HepG2 (cell line): ENCODE data around the gene ZFAND2B. TPM values are rescaled to one million over a fixed set of nuclear protein-coding genes. Genes with fewer than 3 reads are reported as not detected.

ENCODE experiments used
- GLI4 ChIP-seq: sonication (generic); formaldehyde crosslinking; IDR thresholded peaks from 2 replicates; pipeline ENCODE4 v1.5.1; 2020; ENCODE audit warnings: missing genetic modification reagents, mild to moderate bottlenecking, moderate library complexity, borderline replicate concordance
- HNRNPK ChIP-seq: fragments of 200-400 bp; formaldehyde crosslinking; IDR thresholded peaks from 2 replicates; pipeline ENCODE4 v1.6.1; 2018; ENCODE audit warnings: low read length, low read depth, moderate library complexity, mild to moderate bottlenecking; ENCODE audit not compliant: poor library complexity, severe bottlenecking
- NFYC ChIP-seq: IDR thresholded peaks from 2 replicates; pipeline ENCODE4 v1.6.1; 2016; ENCODE audit warnings: missing genetic modification reagents, missing compliant biosample characterization
- PRMT3 ChIP-seq: sonication (generic); formaldehyde crosslinking; IDR thresholded peaks from 2 replicates; pipeline ENCODE4 v1.8.1; 2022; ENCODE audit warnings: low read depth, mild to moderate bottlenecking, moderate library complexity, missing genetic modification reagents, borderline replicate concordance
- RBFOX2 ChIP-seq: fragments of 200-400 bp; formaldehyde crosslinking; IDR thresholded peaks from 2 replicates; pipeline ENCODE4 v1.6.1; 2017; ENCODE audit warnings: low read depth, mild to moderate bottlenecking, low read length
- RBM22 ChIP-seq: fragments of 200-400 bp; formaldehyde crosslinking; optimal IDR thresholded peaks from 2 replicates; pipeline ENCODE3; 2017; ENCODE audit warnings: mild to moderate bottlenecking, low read length, moderate library complexity
- SMAD1 ChIP-seq: sonication (generic); formaldehyde crosslinking; IDR thresholded peaks from 2 replicates; pipeline ENCODE4 v1.4.0; 2020; ENCODE audit warnings: missing genetic modification reagents, low read depth, mild to moderate bottlenecking, borderline replicate concordance
- SUZ12 ChIP-seq: fragments of 150-350 bp; IDR thresholded peaks from 2 replicates; pipeline ENCODE4 v1.6.1; 2014; ENCODE audit warnings: low read depth, low read length
- TEAD3 ChIP-seq: optimal IDR thresholded peaks from 2 replicates; pipeline ENCODE3; 2016; ENCODE audit warnings: borderline replicate concordance
- TP53 ChIP-seq: sonication (generic); formaldehyde crosslinking; conservative IDR thresholded peaks from 2 replicates; pipeline ENCODE4 v1.4.0; 2020; ENCODE audit warnings: missing genetic modification reagents
- ZEB1 ChIP-seq: IDR thresholded peaks from 2 replicates; pipeline ENCODE4 v1.6.1; 2012; ENCODE audit warnings: mild to moderate bottlenecking, low read depth, inconsistent platforms; ENCODE audit not compliant: insufficient replicate concordance
- ZKSCAN8 ChIP-seq: IDR thresholded peaks from 2 replicates; pipeline ENCODE4 v1.6.1; 2016; ENCODE audit warnings: borderline replicate concordance, missing genetic modification reagents, missing compliant biosample characterization
- ZNF224 ChIP-seq: sonication (generic); formaldehyde crosslinking; IDR thresholded peaks from 2 replicates; pipeline ENCODE4 v1.5.0; 2020; ENCODE audit warnings: mild to moderate bottlenecking, missing genetic modification reagents
- ZNF225 ChIP-seq: sonication (generic); formaldehyde crosslinking; IDR thresholded peaks from 2 replicates; pipeline ENCODE4 v1.4.0; 2020; ENCODE audit warnings: mild to moderate bottlenecking, missing genetic modification reagents
- ZNF263 ChIP-seq: sonication (generic); formaldehyde crosslinking; IDR thresholded peaks from 2 replicates; pipeline ENCODE4 v1.4.0; 2020; ENCODE audit warnings: missing genetic modification reagents
- ZNF274 ChIP-seq: sonication (generic); formaldehyde crosslinking; IDR thresholded peaks from 2 replicates; pipeline ENCODE4 v1.5.1; 2020; ENCODE audit warnings: mild to moderate bottlenecking, missing genetic modification reagents
- ZNF317 ChIP-seq: sonication (generic); formaldehyde crosslinking; IDR thresholded peaks from 2 replicates; pipeline ENCODE4 v1.5.0; 2020; ENCODE audit warnings: mild to moderate bottlenecking, missing genetic modification reagents
- ZNF318 ChIP-seq: sonication (generic); formaldehyde crosslinking; IDR thresholded peaks from 2 replicates; pipeline ENCODE4 v1.4.0; 2020; ENCODE audit warnings: mild to moderate bottlenecking, missing genetic modification reagents
- ZNF598 ChIP-seq: sonication (generic); formaldehyde crosslinking; IDR thresholded peaks from 2 replicates; pipeline ENCODE4 v1.5.1; 2020; ENCODE audit warnings: mild to moderate bottlenecking, missing genetic modification reagents, borderline replicate concordance
- ZNF761 ChIP-seq: sonication (generic); formaldehyde crosslinking; conservative IDR thresholded peaks from 2 replicates; pipeline ENCODE4 v1.4.0; 2020; ENCODE audit warnings: mild to moderate bottlenecking, missing genetic modification reagents
- ZNF883 ChIP-seq: sonication (generic); formaldehyde crosslinking; IDR thresholded peaks from 2 replicates; pipeline ENCODE4 v1.5.1; 2020; ENCODE audit warnings: mild to moderate bottlenecking, missing genetic modification reagents; ENCODE audit errors: not compliant biosample characterization
- polyA plus RNA-seq, 8 experiments: library from polyadenylated mRNA; depleted of rRNA in 3 of 8; stranded (reverse) in 7 of 8; unstranded in 1 of 8; fragments of >200 nt; fragmentation: Illumina TruSeq in 4 of 8; extraction: Trizol in 4 of 8; gene quantifications; 2 replicates each; pipeline versions ENCODE4 v1.2.1 to v1.2.3, GENCODE V29; 2011 to 2016; ENCODE audit warnings: low read depth in 4 of 8, missing spikeins in 1 of 8, mixed read lengths in 1 of 8; ENCODE audit not compliant: insufficient read depth in 1 of 8
- total RNA-seq, 5 experiments: library from RNA; depleted of rRNA; stranded (reverse); fragments of >200 nt; fragmentation: Illumina TruSeq; extraction: Trizol; gene quantifications; 2 replicates each; pipeline ENCODE4 v1.2.3, GENCODE V29; 2016; ENCODE audit warnings: low read depth in 1 of 5

ZFAND2B gene
- total and polyA plus RNA-seq, 2 of the 13 experiments (the other 11 are each of a cell fraction or from before 2014, with no cell fraction given): 53.3 to 115 TPM

- TF ChIP-seq ZNF761 (CRISPR knock-in tag): peak; percentile 96
- peak; percentile 98 for TF ChIP-seq RBFOX2
- 0 out of 2 replicates have a peak, but pooled peaks have one; percentile 65 for TF ChIP-seq TP53 (CRISPR knock-in tag)
- TF ChIP-seq ZNF224 (CRISPR knock-in tag): peak; percentile 97; the same call in 1 of the 2 replicates
- TF ChIP-seq ZNF225: peak; percentile 73
- peak; percentile 97 for TF ChIP-seq ZNF883 (CRISPR knock-in tag)
- no peak for TF ChIP-seq SUZ12
- no peak; the same call in 1 of the 2 replicates for TF ChIP-seq NFYC (CRISPR knock-in tag)
- TF ChIP-seq PRMT3 (CRISPR knock-in tag): peak; percentile 95
- TF ChIP-seq HNRNPK: peak; percentile 80
- TF ChIP-seq ZKSCAN8 (CRISPR knock-in tag): peak; percentile 93; the same call in 1 of the 2 replicates
- TF ChIP-seq TEAD3 (CRISPR knock-in tag): peak; percentile 83
- peak; percentile 10 for TF ChIP-seq ZEB1
- TF ChIP-seq GLI4 (CRISPR knock-in tag): no peak; the same call in 1 of the 2 replicates
- peak; percentile 39; the same call in 1 of the 2 replicates for TF ChIP-seq ZNF317 (CRISPR knock-in tag)
- peak; percentile 99; the same call in 1 of the 2 replicates for TF ChIP-seq SMAD1 (CRISPR knock-in tag)
- TF ChIP-seq ZNF274 (CRISPR knock-in tag): peak; percentile 95
- TF ChIP-seq ZNF318 (CRISPR knock-in tag): peak; percentile 94; the same call in 1 of the 2 replicates
- no peak for TF ChIP-seq RBM22
- peak; percentile 76 for TF ChIP-seq ZNF263 (CRISPR knock-in tag)
- TF ChIP-seq ZNF598 (CRISPR knock-in tag): peak; percentile 56; the same call in 1 of the 2 replicates
These were observed 29.6 kb upstream of the ZFAND2B start, which contains the start of gene CNPPD1 (continued) for GRCh38 chr2:219176818-219177551.
